ENCODE data around the gene UBAP2L. TPM values are rescaled to one million over a fixed set of nuclear protein-coding genes. Genes with fewer than 3 reads are reported as not detected.

The UBAP2L gene
- total RNA-seq, 6 experiments from 2014 or later, result 197 to 257 (median 227) TPM

GRCh38 chr1:154256686-154257085, 35.9 kb downstream of the UBAP2L start:
- no peaks in the 10 kb centered on the region; the same call in 1 of the 2 replicates for H3K27me3 Mint-ChIP-seq (ENCODE audit: insufficient read depth)
- no peak for DNase-seq
- H3K9me3 Mint-ChIP-seq, result no peaks in the 10 kb centered on the region
- no peak for TF ChIP-seq CTCF (IDR thresholded peaks at IDR 0.05)
- H3K27ac Mint-ChIP-seq, result no peak overlapping the region; the same call in 1 of the 2 replicates
- H3K4me1 Mint-ChIP-seq (ENCODE audit: low read depth), result peaks cover 7% of the 10 kb centered on the region
- no peak overlapping the region for H3K4me3 Mint-ChIP-seq
- peaks cover 56% of the 10 kb centered on the region for H3K36me3 Mint-ChIP-seq (ENCODE audit: low read depth)

GRCh38 chr1:154258784-154259183, 38.0 kb downstream of the UBAP2L start:
- H3K4me3 Mint-ChIP-seq, result no peak overlapping the region
- H3K36me3 Mint-ChIP-seq (ENCODE audit: low read depth), result peaks cover 72% of the 10 kb centered on the region
- DNase-seq, result no peak
- H3K4me1 Mint-ChIP-seq (ENCODE audit: low read depth), result peaks cover 13% of the 10 kb centered on the region
- TF ChIP-seq CTCF (IDR thresholded peaks at IDR 0.05), result no peak
- no peak overlapping the region for H3K27ac Mint-ChIP-seq
- no peaks in the 10 kb centered on the region for H3K9me3 Mint-ChIP-seq
- no peaks in the 10 kb centered on the region; the same call in 1 of the 2 replicates for H3K27me3 Mint-ChIP-seq (ENCODE audit: insufficient read depth)

GRCh38 chr1:154260127-154260526, 39.4 kb downstream of the UBAP2L start:
- H3K27me3 Mint-ChIP-seq (ENCODE audit: insufficient read depth), result peaks cover 5% of the 10 kb centered on the region; the same call in 1 of the 2 replicates
- no peak for DNase-seq
- peaks cover 13% of the 10 kb centered on the region for H3K4me1 Mint-ChIP-seq (ENCODE audit: low read depth)
- no peak overlapping the region for H3K4me3 Mint-ChIP-seq
- H3K36me3 Mint-ChIP-seq (ENCODE audit: low read depth), result peaks cover 70% of the 10 kb centered on the region
- H3K27ac Mint-ChIP-seq, result peak overlapping the region; percentile 14; the same call in 1 of the 2 replicates
- no peaks in the 10 kb centered on the region for H3K9me3 Mint-ChIP-seq
- TF ChIP-seq CTCF (IDR thresholded peaks at IDR 0.05), result no peak

GRCh38 chr1:154263465-154264332, 42.9 kb downstream of the UBAP2L start:
- no peak for DNase-seq
- no peaks in the 10 kb centered on the region for H3K9me3 Mint-ChIP-seq
- H3K27me3 Mint-ChIP-seq (ENCODE audit: insufficient read depth), result peaks cover 5% of the 10 kb centered on the region; the same call in 1 of the 2 replicates
- no peak for TF ChIP-seq CTCF (IDR thresholded peaks at IDR 0.05)
- peaks cover 13% of the 10 kb centered on the region for H3K4me1 Mint-ChIP-seq (ENCODE audit: low read depth)
- H3K27ac Mint-ChIP-seq, result peak overlapping the region; percentile 42; the same call in 1 of the 2 replicates
- peaks cover 50% of the 10 kb centered on the region for H3K36me3 Mint-ChIP-seq (ENCODE audit: low read depth)
- H3K4me3 Mint-ChIP-seq, result no peak overlapping the region

- no peak for TF ChIP-seq CTCF (IDR thresholded peaks at IDR 0.05)
- Mint-ChIP-seq H3K4me3 (no peak overlapping the region), H3K4me1 (ENCODE audit: low read depth) (peaks cover 13% of the 10 kb centered on the region), H3K36me3 (ENCODE audit: low read depth) (peaks cover 47% of the 10 kb centered on the region), H3K9me3 (no peaks in the 10 kb centered on the region), H3K27me3 (ENCODE audit: insufficient read depth) (peaks cover 5% of the 10 kb centered on the region; the same call in 1 of the 2 replicates), H3K27ac (peak overlapping the region; percentile 48; the same call in 1 of the 2 replicates)
- no peak for DNase-seq
These were observed 43.7 kb downstream of the UBAP2L start for GRCh38 chr1:154264454-154264853.

Data from HFFc6 (cell line).